GM12865 (cell line): ENCODE data around the gene VWA3B.

Source experiments
- DNase-seq: peaks from one replicate; pipeline ENCODE4 v3.0.0; 2010; ENCODE audit warnings: low read depth
- H3K4me3 ChIP-seq: 2 replicates; pipeline ENCODE4 v1.5.1; 2011; ENCODE audit warnings: mild to moderate bottlenecking, low read depth, low read length, control low read depth
- CTCF ChIP-seq: IDR thresholded peaks from 2 replicates; pipeline ENCODE4 v1.5.1; 2011; ENCODE audit warnings: low read length, control low read depth, low read depth, inconsistent platforms; ENCODE audit not compliant: insufficient read depth; ENCODE audit errors: missing control alignments

VWA3B gene

GRCh38 chr2:98050070-98050469 is 36.9 kb upstream of the VWA3B start:
- H3K4me3 ChIP-seq = no peak overlapping the region
- no peak for TF ChIP-seq CTCF
- DNase-seq = no peak

GRCh38 chr2:98058191-98058975 is 28.6 kb upstream of the VWA3B start:
- no peak for TF ChIP-seq CTCF
- no peak overlapping the region for H3K4me3 ChIP-seq
- no peak for DNase-seq

GRCh38 chr2:98060277-98060676 is 26.7 kb upstream of the VWA3B start:
- H3K4me3 ChIP-seq = no peak overlapping the region
- no peak for TF ChIP-seq CTCF

GRCh38 chr2:98063291-98063854 is 23.6 kb upstream of the VWA3B start:
- no peak for DNase-seq
- TF ChIP-seq CTCF = no peak
- no peak overlapping the region for H3K4me3 ChIP-seq

More at GRCh38 chr2:98060277-98060676, 26.7 kb upstream of the VWA3B start:
- no peak for DNase-seq

GRCh38 chr2:98065808-98066207 is 21.2 kb upstream of the VWA3B start:
- no peak overlapping the region for H3K4me3 ChIP-seq
- no peak for TF ChIP-seq CTCF
- no peak for DNase-seq

GRCh38 chr2:98067160-98067559 is 19.8 kb upstream of the VWA3B start:
- no peak for DNase-seq
- no peak overlapping the region for H3K4me3 ChIP-seq
- no peak for TF ChIP-seq CTCF
